HCT116 (cell line): ENCODE measurements around the gene CRMP1.

Source experiments
- CTCF ChIP-seq, 3 experiments: fragments of 200-600 bp in 1 of 3; sonication (generic) in 1 of 3; IDR thresholded peaks in 2 of 3; conservative IDR thresholded peaks in 1 of 3; 2 replicates each; pipeline ENCODE4 v1.5.1; 2012 to 2017; ENCODE audit warnings: low read depth in 2 of 3, low read length in 2 of 3, antibody characterized with exemption in 1 of 3, borderline replicate concordance in 1 of 3, control low read depth in 1 of 3, mild to moderate bottlenecking in 1 of 3, mixed read lengths in 1 of 3, mixed run types in 1 of 3, moderate library complexity in 1 of 3; ENCODE audit not compliant: insufficient read depth in 1 of 3
- POLR2A ChIP-seq: IDR thresholded peaks from 2 replicates; pipeline ENCODE4 v1.7.0; 2011; ENCODE audit warnings: borderline replicate concordance; ENCODE audit not compliant: insufficient read depth, insufficient read length; ENCODE audit errors: extremely low read depth

GRCh38 chr4:5930876-5931275 is 38.0 kb upstream of the CRMP1 start:
- TF ChIP-seq POLR2A: no peak
- no peak for TF ChIP-seq CTCF (IDR thresholded peaks at IDR 0.05 in 2 of 3, conservative IDR thresholded peaks at IDR 0.05 in 1 of 3; ENCODE audit: borderline replicate concordance in 1 of 3, insufficient read depth in 1 of 3, low read depth in 2 of 3, low read length in 2 of 3)
